Mucosa of rectum (tissue), 2 donors: ENCODE measurements around the gene TRMT44.

Experiments
- H3K27ac ChIP-seq, 2 donors: one replicate each; pipeline ENCODE4 v1.7.0; 2013; ENCODE audit warnings: inconsistent platforms in 2 of 2, low read depth in 2 of 2, low read length in 2 of 2
- H3K27me3 ChIP-seq, 2 donors: one replicate each; pipeline ENCODE4 v1.7.0; 2013; ENCODE audit warnings: low read length in 2 of 2; ENCODE audit not compliant: control insufficient read depth in 2 of 2, insufficient read depth in 2 of 2
- H3K36me3 ChIP-seq, 2 donors: one replicate each; pipeline ENCODE4 v1.7.0; 2013; ENCODE audit warnings: low read length in 2 of 2; ENCODE audit not compliant: control insufficient read depth in 2 of 2, insufficient read depth in 2 of 2
- H3K4me1 ChIP-seq, 2 donors: one replicate each; pipeline ENCODE4 v1.7.0; 2013; ENCODE audit warnings: low read length in 2 of 2, mild to moderate bottlenecking in 1 of 2; ENCODE audit not compliant: control insufficient read depth in 2 of 2, insufficient read depth in 2 of 2
- H3K4me3 ChIP-seq, 2 donors: one replicate each; pipeline ENCODE4 v1.7.0; 2013; ENCODE audit warnings: low read length in 2 of 2
- H3K9ac ChIP-seq, 2 donors: one replicate each; pipeline ENCODE4 v1.7.0; 2013; ENCODE audit warnings: low read length in 2 of 2, low read depth in 1 of 2, mild to moderate bottlenecking in 1 of 2
- H3K9me3 ChIP-seq, 2 donors: one replicate each; pipeline ENCODE4 v1.7.0; 2013; ENCODE audit warnings: low read length in 2 of 2; ENCODE audit not compliant: control insufficient read depth in 2 of 2
- donor health status: healthy.
- donor health status: Normal muscosa, but diverticular disease.

TRMT44 gene

DNA sequence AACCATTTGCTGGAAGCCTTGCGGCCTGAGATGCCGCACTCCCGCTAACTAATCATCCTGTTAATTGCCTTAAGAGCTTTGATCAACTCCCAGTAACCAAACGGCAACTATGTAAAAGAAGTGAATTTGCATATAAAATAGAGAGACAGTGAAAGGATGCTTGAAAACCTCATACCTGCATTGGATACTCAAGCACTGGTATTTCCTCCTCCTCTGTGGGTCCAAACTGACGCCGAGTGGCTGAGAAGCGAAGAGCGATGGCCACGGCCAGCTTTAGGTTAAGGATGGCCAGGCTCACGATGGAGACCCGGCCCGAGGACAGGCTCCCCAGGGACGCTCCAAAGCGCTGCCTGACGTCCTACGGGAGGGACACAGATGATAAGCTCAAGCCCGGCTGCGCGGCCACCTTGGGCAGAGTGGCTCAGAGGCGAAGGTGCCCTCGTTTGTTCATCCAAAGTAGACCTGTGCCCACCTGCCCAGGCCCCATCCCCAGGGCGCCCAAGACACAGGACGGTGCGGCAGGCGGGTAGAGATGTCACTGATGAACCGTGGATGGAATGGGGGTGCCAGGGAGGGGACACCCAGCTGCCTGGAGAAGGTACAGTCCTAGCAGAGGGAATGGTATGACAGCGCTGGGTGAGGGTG is 43.7 kb upstream of the TRMT44 start:
- Histone ChIP-seq H3K4me1 (peaks cover 0 to 3% of the 10 kb centered on the region in 2 donors), H3K27ac (no peak overlapping the region), H3K36me3 (peaks cover 17 to 18% of the 10 kb centered on the region in 2 donors)

DNA sequence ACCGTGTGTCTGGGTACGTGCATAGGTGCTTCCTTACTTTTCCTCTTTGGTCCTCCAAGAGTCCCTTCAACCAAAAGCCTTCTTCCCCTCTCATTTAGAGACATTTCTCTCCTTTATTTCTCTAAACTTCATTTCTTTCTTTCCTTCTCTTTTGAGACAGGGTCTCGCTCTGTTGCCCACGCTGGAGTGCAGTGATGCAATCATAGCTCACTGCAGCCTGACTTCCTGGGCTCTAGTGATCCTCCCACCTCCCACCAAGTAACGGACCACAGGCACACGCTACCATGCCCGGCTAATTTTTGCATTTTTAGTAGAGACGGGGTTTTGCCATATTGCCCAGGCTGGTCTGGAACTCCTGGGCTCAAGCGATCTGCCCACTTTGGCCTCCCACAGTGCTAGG is 42.2 kb upstream of the TRMT44 start:
- H3K27me3 ChIP-seq = no peaks in the 10 kb centered on the region
- no peak overlapping the region for H3K4me3 ChIP-seq
- H3K9me3 ChIP-seq = no peaks in the 10 kb centered on the region
- no peak overlapping the region for H3K27ac ChIP-seq
- H3K36me3 ChIP-seq = peaks cover 12 to 13% of the 10 kb centered on the region in 2 donors
- H3K4me1 ChIP-seq = peaks cover 0 to 4% of the 10 kb centered on the region in 2 donors
- no peak overlapping the region for H3K9ac ChIP-seq

More for the DNA sequence above, 43.7 kb upstream of the TRMT44 start:
- H3K27me3 ChIP-seq = no peaks in the 10 kb centered on the region
- no peak overlapping the region for H3K4me3 ChIP-seq
- no peak overlapping the region for H3K9ac ChIP-seq
- H3K9me3 ChIP-seq = no peaks in the 10 kb centered on the region

DNA sequence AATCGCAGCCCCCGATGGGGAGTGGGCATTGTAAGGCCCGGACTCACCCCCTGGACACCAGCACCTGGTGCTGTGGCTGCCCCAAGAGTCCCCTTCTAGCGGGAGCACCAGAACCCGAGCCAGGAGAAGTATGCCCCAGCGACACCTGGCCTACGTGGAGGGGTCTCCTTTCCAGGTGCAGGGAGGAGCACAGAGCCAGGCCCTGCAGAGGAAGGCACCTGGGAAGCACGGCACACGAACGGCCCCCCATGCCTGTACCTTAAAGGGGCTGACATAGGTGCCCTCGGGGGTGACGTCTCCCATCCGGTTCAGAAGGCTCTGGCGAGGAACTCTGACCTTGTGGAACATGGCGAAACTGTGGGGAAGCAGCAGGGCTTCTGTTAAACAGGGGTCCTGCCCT is 41.3 kb upstream of the TRMT44 start:
- H3K4me3 ChIP-seq = no peak overlapping the region
- H3K36me3 ChIP-seq = peaks cover 12 to 15% of the 10 kb centered on the region in 2 donors
- no peak overlapping the region for H3K9ac ChIP-seq
- no peaks in the 10 kb centered on the region for H3K9me3 ChIP-seq
- no peak overlapping the region for H3K27ac ChIP-seq
- peaks cover 0 to 5% of the 10 kb centered on the region in 2 donors for H3K4me1 ChIP-seq
- H3K27me3 ChIP-seq = no peaks in the 10 kb centered on the region

- Histone ChIP-seq H3K36me3 (peaks cover 15 to 22% of the 10 kb centered on the region in 2 donors), H3K9ac (no peak overlapping the region), H3K27me3 (no peaks in the 10 kb centered on the region), H3K27ac (no peak overlapping the region), H3K4me3 (no peak overlapping the region), H3K9me3 (no peaks in the 10 kb centered on the region), H3K4me1 (peaks cover 0 to 2% of the 10 kb centered on the region in 2 donors)
These were observed 39.8 kb upstream of the TRMT44 start for GRCh38 chr4:8400632-8401325.

DNA sequence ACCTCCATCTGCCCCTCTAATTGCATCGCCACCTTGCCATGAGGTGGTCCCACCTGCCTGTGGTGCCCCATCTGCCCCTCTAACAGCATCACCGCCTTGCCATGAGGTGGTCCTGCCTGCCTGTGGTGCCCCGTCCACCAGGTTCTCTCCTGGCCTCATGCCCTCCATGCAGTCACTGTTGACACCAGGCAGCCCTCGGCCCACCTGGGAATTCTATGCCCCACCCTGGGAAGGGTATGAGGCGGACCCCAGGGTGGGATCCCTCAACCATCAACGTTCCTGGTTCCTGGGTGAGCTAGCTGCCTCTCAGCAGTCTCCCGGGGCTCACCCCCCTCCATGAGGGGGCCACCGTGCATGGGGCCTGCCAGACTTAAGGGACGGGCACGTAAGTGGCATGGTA is 38.9 kb upstream of the TRMT44 start:
- H3K4me1 ChIP-seq = peaks cover 0 to 2% of the 10 kb centered on the region in 2 donors
- H3K27me3 ChIP-seq = no peaks in the 10 kb centered on the region
- peaks cover 13 to 25% of the 10 kb centered on the region in 2 donors for H3K36me3 ChIP-seq
- no peaks in the 10 kb centered on the region for H3K9me3 ChIP-seq
- H3K27ac ChIP-seq = no peak overlapping the region
- no peak overlapping the region for H3K9ac ChIP-seq
- no peak overlapping the region for H3K4me3 ChIP-seq

GRCh38 chr4:8402181-8402597 is 38.4 kb upstream of the TRMT44 start:
- H3K36me3 ChIP-seq = peaks cover 13 to 25% of the 10 kb centered on the region in 2 donors
- peak overlapping the region in 1 of 2 donors; percentile 27 for H3K27ac ChIP-seq
- H3K9ac ChIP-seq = no peak overlapping the region

DNA sequence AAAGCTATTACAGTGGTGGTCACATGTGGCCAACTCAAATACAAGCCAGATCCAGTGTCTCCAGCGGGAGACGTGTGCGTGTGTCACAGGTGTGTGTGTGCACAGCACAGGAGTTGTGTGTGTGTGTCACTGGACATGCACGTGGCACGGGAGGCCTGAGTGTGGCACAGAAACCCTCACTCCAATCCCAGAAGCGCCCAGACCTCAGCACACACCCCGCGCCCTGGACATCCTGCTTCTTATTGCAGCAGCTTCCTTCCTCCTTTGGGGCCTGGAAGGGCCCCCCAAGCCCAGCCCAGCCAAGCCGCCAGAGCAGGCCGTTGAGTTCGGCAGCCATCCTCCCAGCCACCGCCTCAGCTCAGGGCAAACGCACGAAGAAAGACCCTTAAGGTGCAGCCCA is 37.9 kb upstream of the TRMT44 start:
- Histone ChIP-seq H3K9ac (no peak overlapping the region), H3K36me3 (peaks cover 13 to 27% of the 10 kb centered on the region in 2 donors), H3K4me3 (no peak overlapping the region), H3K9me3 (no peaks in the 10 kb centered on the region), H3K4me1 (peaks cover 2 to 6% of the 10 kb centered on the region in 2 donors), H3K27me3 (no peaks in the 10 kb centered on the region), H3K27ac (no peak overlapping the region)

More at GRCh38 chr4:8402181-8402597, 38.4 kb upstream of the TRMT44 start:
- Histone ChIP-seq H3K9me3 (no peaks in the 10 kb centered on the region), H3K4me1 (peaks cover 0 to 2% of the 10 kb centered on the region in 2 donors), H3K4me3 (no peak overlapping the region), H3K27me3 (no peaks in the 10 kb centered on the region)

- Histone ChIP-seq H3K9ac (no peak overlapping the region), H3K9me3 (no peaks in the 10 kb centered on the region), H3K4me1 (peaks cover 4 to 8% of the 10 kb centered on the region in 2 donors), H3K27ac (no peak overlapping the region), H3K36me3 (peaks cover 13 to 29% of the 10 kb centered on the region in 2 donors), H3K4me3 (no peak overlapping the region), H3K27me3 (no peaks in the 10 kb centered on the region)
These were observed 37.3 kb upstream of the TRMT44 start for GRCh38 chr4:8403173-8403753.

DNA sequence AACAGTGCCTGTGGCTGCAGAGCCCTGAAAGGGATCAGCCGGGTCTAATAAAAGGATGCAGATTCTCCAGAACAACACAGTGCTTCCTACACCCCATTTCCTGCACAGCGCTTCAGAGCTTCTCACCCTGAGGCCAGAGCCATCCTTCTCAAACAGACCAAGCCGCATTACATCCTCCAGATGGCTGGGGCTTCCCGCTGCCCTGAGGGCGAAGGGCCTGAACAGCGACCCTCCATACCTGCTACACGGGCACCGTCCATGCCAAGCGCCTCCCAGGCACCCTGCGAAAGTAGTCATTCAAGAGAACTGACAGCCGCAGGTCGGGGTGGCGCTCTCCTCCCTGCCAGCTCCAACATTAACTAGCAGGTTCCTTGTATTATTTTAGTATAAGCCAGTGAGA is 36.6 kb upstream of the TRMT44 start:
- peaks cover 10 to 24% of the 10 kb centered on the region in 2 donors for H3K36me3 ChIP-seq
- H3K27ac ChIP-seq = no peak overlapping the region
- peaks cover 4 to 8% of the 10 kb centered on the region in 2 donors for H3K4me1 ChIP-seq

More for the DNA sequence above, 36.6 kb upstream of the TRMT44 start:
- no peak overlapping the region for H3K9ac ChIP-seq
- no peaks in the 10 kb centered on the region for H3K9me3 ChIP-seq
- no peak overlapping the region for H3K4me3 ChIP-seq
- no peaks in the 10 kb centered on the region for H3K27me3 ChIP-seq
